Measurements from ENCODE around the gene C3orf18.

The C3orf18 gene

DNA sequence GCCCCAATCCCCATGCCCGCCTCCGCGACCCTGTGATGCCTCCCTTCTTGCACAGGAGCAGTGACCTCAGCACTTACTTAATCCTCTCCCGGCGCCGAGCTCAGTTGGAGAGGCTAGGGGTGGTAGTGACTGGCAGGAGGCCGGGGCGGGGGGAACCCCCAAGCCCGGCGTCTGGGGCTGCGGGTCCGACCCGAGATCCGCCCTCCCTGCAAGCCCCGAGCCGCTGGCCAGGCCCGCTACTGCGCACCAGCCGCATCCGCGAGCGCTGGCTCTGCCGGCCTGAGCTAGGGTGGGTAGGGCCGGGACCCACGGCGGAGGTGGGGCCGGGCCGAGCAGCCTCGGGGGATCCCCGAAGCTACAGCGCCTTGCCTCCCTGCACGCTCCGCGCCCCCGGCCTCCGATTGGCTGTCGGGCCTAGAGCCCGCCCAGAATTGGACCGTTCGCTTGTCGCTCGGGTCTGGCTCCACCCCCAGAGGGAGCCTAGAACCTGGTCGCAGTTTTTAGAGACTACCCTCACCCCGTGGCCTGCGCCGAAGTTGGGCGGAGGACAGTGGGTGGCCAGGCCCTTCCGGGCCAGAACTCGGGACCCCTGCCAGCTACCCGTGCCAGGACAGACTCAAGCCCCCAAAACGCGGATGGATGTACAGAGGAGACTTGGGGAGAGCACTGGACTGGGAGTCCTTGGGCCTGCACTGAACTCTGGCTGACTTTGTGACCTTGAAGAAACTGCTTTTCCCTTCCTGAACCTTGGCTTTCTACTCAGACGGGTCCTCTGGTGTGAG, at the start of gene C3orf18:
C3orf18 (minus strand) TSS at position 362 of the 782 bp plus-strand sequence. CDS start 2,048 bp downstream, outside the sequence.
- peak; percentile 97 for DNase-seq (ENCODE audit: low spot score)

DNA sequence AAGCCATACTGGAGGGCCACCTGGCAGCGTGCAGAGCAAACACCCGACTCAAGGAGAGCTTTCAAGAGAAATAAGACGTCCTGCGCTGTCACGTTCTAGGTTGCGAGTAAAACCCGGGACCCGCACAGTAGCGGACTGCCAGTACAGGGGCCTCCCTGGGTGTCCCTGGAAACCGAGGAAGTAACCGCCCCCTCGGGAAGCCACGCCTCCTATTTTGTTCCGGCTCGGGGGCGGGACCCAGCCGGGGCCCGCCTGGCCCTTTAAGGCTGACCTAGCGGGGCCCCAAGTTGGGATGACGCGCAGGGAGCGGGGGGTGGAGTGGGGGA, 49.2 kb upstream of the C3orf18 start:
- DNase-seq (ENCODE audit: low spot score), result peak; percentile 97

DNA sequence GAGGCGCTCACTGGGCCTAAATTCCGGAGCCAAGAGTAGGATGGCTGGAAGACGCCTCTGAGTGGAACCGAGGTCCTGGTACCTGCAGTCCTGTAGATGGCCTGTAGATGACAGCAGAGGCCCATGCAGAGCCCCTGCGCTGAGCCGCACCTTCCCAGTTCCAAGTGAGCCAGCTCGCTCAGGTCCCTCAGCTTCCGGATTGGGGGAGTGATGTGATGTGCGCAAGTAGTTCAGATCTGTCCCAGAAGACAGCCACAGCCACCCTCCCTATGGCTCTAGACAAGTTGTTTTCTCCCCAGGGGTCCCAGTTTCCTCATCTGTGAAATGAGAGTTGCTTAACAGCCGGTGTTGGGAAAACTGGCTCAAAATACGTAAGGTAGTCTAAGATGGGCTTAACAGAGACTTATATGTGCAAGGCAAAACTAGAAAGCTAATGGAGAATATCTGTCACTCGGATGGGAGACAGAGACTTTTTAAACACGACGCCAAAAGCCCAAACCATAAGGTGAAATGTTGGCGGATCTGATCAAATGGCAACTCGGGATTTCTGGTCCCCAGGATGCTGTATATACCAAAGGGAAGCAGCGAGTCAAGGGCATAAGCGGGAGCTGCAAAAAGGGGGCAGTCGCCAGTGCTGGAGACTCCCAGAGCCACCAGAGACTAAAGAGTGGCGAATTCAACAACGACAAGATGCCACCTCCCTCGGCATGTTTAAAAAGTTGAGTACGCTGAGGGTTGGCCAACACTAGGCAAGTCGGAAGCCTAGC, 48.6 kb upstream of the C3orf18 start:
- DNase-seq (ENCODE audit: low spot score), result peak; percentile 89

DNA sequence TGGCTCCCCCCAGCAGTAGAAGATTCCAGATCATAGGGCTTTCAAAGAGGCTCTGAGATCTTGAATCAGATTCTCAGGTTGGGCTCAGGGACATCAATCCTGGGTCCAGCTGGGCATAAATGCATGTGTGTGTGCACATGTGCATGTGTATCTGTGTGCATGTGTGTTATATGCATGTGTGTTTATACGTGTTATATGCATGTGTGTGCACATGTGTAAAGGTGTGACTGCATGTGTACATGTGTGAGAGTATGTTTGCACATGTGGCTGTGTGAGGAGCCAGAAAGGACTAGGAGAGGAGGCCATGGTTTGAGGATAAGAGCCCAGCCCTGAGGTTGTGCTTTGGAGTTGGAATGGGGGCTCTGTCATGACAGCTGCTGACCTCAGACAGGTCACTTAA, 47.6 kb upstream of the C3orf18 start:
- DNase-seq (ENCODE audit: low spot score), result no peak

DNA sequence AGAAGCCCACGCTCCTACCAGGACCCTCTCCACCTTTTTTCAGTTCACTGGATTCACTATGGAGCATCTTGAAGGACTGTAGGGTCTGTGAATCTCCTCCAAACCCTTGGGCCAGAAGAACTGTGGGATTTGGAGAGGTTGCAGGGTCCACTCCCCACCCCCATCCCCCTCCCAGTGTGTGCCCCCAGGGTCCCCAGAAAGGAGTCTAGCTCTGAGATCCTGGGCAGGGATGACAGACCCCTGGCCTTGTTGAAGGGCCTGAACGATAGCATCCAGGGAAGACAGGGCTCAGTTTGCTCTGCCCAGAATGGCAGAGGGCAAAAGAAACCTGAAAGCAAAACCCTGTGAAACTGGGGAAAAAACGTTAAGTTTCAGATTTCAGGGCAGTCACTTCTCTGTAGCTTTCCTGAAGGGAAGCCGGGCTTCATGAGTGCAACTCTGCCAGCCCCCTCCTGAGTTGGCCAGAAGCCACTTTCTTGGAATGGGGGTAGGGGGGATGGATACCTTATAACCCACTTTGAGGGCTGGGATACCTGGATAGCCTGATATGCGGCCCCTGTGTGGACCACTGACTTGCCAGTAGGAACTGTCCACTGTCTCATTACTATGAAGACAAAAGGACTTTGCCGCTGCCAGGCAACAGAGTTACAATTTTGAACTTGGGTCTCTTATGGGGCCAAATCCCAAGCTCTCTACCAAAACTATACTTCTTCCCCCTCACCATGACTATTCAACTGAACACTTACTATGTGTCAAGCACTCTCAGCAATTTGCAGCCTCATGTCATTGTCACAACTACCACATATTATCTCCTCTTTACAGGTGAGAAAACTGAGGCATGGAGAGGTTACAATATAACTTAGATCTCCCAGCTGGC, 45.7 kb upstream of the C3orf18 start:
- no peak for DNase-seq (ENCODE audit: low spot score)

DNA sequence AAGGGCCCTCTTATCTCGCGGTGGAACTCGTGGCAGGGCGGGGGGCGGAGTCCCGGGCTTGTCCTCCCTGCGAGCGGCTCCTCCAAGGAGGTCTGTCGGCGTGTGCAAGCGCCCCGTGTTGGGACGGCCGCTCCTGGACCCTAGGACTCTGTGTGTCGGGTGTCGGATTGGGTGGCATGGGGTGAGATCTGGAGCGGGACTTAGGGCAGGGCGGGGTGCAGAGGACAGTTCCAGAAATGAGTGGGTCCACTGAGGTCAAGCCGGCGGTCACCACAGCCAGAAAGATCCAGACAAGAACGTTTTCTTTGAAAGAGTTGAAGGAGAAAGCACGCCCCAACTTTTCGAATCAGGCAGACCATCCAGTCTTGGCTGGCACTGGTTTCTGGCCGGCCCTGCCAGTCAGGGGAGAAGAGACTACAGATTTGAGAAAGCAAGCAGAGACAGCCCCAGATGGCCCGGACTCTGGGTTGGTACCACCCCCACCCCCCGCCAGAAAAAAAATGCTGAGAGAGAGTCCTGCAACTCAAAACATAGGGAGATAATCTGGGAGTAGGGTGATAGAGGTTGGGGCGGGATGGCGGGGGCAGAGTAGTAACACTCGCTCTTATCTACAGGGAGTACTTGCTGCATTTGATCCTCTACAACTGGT, 44.8 kb upstream of the C3orf18 start:
- no peak for DNase-seq (ENCODE audit: low spot score)

DNA sequence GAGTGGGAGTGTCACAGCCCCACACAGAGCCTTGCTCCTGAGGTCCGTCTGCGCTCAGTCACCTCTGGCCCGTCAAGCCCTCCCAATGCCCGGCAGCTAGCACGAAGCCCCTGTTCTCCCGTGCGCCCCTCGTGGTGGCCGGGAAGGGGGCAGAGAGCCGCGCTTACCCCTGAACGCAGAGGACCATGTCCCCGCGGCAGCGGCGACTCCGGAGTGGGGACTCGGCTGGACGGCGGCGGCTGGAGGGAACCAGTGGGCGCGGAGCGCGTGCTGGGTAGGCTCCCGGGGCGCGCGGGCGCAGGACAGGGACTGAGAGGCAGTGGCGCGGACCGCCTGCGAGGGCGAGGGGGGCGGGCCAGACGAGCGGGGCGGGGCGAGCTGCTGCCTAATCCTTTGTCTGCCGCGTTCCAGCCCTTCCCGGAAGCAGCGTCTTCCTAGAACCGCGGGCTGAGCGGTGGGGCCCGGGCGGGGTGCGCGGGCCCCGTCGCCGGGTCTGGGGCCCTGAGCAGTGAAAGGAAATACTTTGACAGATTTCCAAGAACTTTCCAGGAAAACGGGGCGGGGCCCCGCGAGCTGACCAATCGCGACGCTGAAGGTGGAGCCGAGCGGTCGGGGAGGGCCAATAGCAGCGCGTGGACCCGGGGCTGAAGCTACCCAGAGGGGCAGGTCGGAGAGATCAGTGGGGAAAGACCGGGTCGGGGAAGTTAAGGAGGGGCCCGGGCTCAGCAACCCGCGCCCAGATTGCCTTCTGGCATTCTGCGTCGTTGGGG, 44.1 kb upstream of the C3orf18 start, which contains the start of gene CISH:
CISH (minus strand) TSS at position 311 of the 770 bp plus-strand sequence; CDS start at position 187, 124 bp downstream.
- peak; percentile 92 for DNase-seq (ENCODE audit: low spot score)

DNA sequence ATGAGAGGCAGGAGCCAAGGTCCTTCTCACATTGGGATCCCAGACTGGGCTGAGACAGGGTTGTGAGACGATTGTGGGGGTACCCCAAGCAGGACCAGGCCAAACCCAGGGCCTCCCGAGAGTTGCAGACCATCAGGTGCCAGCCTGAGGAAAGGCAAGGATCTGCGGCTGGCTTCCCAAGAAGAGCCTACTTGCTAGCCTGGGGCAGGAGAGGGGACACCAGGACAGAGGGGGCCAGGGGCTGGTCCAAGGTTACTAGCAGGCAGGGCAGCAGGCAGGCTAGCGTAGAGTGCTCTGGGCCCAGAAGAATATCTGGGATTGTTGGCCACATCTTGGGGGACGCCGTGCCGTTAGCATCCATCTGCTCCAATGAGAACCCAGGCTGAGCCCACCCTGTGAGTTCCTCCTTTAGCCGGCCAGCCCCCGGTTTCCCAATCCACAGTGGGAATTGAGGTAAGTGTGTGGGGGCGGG, 43.5 kb upstream of the C3orf18 start:
- DNase-seq (ENCODE audit: low spot score), result no peak

DNA sequence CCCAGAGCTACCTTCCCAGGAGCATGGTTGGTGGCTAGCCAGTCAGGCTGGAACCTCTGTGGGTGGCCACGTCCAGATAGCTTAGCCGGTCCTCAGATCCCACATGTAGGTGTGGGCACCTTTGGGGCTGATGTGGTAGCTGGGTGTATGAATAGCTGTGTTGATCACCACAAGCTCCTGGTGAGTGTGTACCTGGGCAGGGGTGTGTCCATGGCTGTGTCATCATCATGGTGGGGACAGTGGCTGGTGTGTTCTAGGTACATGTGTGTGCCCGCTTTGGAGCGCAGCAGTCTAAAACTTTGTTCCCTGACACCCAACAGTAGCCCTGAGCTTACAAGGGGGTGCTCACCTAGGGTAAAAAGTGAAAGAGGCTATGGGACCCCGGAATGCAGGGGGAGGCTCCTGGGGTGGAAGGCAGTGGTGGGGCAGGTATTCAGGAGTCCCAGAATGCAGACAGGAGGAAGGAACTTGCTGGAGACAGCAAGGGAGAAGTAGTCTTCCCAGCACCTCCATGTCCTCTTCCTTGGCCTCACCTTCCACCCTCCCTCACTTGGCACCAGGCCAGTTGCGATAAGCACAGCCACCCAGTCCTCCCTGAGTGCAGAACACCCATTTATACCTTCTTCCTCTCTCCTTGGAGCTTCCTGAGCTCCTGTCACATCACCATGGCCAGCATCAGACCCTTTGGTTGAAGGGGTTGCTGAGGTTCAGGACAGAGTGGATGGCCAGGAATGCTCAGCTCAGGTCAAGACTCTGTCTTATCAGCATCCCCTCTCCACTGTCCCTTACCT, 42.8 kb upstream of the C3orf18 start:
- DNase-seq (ENCODE audit: low spot score), result no peak

DNA sequence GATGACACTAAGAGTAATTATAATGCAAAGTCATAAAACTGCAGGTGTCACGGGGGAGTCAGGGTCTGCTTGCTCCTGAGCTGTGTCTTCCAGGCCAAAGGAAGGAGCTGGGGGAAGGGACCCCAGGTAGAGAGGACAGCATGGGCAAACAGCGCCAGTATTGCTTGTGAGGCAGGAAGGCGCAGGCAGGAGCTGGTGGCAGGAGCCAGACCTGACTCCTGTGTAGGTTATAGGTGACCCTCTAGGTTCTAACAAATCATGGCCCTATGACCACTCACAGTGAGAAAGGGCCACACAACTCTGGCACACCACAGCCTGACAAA, 42.2 kb upstream of the C3orf18 start:
- no peak for DNase-seq (ENCODE audit: low spot score)

DNA sequence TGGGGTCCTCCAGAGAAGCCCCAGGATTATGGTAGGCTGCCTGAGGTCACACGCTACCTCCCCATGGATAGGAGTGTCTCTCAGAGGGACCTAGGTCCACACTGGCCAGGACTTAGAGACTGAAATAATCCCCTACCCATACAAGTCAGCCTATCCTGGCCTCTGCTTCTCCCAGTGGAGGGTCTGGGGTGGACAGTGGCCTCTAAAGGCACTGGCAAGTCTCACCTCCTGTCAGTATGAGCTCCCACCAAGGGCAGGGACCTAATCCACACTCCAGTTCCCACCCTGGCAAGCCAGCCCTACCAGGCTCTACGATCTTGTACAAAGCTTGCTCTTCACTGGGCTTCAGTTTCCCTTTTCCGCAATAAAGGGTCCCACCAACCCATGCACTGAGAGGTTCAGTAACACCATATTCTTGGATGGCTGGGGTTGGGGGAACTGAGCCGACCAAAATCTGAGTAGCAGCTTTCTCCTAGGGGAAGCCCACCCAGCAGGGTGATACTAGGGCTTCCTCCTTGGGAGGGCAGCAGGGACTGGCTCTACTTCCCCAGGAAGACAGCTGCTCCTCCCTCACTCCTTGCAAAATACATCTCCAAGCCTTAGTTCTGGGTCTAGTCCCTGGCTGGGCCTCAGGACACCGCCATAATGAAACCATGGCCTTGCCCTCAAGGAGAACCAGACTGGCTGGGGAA, 41.7 kb upstream of the C3orf18 start:
- no peak for DNase-seq (ENCODE audit: low spot score)

DNA sequence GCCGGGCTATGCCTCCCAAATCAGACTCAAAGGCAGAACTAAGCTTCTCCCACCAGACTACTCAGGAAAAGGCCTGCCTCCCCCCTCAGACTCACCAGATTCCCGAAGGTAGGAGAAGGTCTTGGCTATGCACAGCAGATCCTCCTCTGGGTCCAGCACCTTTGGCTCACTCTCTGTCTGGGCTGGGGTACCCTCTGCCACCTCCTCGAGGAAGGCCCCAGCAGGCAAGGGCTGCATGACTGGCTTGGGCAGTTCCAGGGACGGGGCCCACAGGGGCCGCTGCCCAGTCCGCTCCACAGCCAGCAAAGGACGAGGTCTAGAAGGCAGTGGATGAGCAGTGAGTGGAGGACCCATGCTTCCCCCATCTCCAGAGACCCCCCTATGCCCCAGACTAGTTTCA, 40.7 kb upstream of the C3orf18 start:
- no peak for DNase-seq (ENCODE audit: low spot score)

DNA sequence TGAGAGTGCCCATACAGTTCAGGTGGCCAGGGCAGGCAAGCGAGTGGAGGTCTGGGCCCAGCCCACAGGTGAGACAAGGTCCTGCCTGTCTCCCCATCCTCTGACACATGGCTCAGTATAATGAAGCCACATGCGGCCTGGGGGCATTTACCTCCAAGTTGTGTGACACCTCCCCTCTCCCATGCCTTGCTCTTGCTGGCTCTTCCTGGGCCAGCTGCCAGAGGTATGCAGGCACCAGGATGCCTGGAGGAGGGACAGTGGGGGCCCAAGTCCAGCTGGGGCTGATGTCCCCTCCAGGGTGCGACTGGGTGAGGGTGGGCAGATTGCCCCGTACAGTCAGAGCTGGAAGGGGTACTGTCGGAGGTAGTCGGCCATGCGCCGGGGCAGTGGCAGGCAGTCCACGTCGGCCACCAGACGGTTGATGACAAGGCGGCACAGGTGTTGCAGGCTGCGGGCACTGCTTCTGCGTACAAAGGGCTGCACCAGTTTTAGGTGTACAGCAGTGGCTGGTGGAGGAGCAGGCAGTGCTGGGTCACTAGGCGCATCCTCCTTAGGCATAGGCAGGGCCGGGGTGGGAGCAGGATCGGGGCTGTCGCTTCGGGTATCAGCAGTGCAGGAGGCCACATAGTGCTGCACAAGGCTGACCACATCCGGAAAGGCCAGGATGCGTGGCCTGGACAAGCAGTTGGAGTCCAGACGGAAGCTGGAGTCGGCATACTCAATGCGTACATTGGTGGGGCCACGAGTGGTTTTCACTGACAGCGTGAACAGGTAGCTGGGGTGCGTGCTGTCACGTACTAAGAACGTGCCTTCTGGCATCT, 39.9 kb upstream of the C3orf18 start:
- no peak for DNase-seq (ENCODE audit: low spot score)

DNA sequence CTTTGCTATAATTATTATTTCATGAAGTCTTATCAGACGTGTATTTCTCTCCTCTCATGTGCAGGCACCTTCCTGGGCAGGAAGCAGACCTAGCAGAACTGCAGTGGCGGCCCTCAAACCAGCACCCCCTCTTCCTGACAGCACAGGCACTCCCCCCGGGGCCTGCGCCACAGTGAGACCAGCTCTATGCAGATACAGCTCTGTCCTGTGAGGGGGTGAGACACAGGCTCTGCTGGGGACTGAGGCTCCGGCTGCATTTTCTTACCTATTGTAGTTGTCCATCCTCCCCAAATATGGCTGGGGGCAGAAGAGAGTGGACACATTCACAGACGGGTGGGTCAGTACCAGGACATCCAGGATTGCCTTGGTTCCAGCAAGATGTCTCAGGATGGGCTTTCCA, 39.0 kb upstream of the C3orf18 start:
- DNase-seq (ENCODE audit: low spot score), result no peak

DNA sequence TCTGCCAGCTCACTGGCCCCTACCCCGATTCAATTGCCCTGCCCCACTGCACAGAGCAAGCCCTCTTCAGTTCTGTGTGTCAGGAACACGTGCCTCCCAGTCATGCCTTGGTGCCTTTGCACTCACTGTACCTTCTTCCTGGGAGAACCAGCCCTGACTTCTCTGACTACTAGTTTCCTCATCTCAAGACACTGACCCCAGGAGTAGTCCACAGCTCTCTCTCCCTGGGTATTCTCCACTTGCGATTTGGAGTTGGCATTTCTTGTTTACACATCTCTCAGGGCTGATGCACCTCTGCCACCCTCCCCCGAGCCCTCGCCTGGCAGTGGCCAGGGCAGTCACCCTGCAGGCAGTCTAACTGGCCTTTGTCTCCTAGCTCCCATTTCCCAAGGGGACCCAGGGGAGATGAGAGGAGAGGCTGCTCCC, 38.4 kb upstream of the C3orf18 start:
- DNase-seq (ENCODE audit: low spot score), result no peak

DNA sequence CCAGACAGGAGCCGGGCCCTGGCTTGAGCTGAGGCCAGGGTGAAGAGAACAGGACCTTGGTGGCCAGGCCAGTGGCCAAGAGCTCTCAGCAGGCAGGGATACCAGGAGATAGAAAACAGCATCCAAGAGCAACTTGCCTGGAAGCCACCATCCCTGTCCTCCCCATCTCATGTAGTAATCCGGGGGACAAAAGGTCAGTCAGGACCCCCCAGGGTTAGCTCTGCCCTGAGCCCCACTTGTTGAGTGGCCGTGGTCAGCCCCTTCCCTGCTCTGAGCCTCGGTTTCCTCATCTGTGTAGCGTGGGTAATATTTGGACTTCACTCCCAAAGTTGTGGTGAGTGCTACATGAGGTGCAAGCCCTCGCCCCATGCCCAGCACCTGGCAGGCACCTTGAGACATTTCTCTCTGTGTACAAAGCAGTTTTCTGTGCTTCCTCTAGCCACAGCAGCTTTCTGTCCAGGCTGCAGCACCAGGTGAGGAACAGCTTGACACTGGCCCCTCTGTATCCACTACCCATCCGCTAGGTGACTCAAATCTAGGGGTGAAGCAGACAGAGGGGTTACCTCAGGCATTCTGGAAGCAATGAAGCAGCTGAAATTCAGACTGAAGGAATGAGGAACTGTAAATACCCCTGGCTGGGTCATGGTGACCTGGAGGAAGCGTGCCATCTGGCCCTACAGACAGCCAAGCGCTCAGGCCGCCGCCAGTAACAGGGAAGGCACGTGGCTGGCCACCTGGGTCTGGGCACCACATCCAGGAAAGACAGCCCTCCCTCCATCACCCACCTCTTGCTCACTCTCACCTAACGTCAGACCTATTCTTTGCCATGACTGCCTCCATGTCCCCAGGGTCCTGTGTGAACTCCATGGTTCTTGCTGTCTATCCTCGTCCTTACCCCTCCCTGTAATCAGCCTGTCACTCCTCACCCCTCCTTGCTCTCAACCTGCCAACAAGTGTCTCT, 37.4 kb upstream of the C3orf18 start:
- DNase-seq (ENCODE audit: low spot score), result no peak

DNA sequence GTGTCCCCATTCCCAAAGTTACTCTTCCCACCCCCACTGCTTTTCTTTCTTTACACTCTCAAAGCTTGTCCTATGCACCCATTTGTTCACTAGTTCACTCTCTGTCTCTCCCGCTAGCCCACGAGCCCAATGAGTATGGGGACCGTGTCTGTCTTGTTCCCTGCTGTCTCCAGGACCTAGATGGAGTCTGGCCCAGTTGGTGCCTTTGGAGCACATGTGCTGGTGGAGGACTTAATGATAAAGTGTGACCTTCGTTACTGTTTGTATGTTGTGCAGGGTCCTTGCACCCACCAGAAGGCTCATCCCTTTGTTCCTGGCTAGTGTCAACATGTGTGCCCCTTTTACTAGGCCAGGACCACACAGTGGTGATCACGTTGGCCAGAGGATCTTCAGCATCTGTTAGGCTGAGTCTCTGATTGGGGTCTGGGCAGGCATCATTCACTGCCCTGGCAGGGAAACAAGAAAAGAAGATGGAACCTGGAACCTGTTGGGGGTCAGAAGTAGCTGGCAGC, 36.6 kb upstream of the C3orf18 start:
- DNase-seq (ENCODE audit: low spot score), result no peak
